Omental fat pad (tissue), 4 donors: ENCODE data around the gene MEGF6. TPM values are rescaled to one million over a fixed set of nuclear protein-coding genes. Genes with fewer than 3 reads are reported as not detected.

Experiments
- ATAC-seq: fragments of 150-250 bp; one replicate; pipeline ENCODE4 v1.9.1; 2016; ENCODE audit warnings: mild to moderate bottlenecking, moderate library complexity; ENCODE audit not compliant: low FRiP score
- DNase-seq: peaks from one replicate; pipeline ENCODE4 v3.0.0-alpha.2; 2019; ENCODE audit warnings: low spot score
- total RNA-seq, 4 donors: library from RNA; depleted of rRNA; stranded (reverse); fragments of >200 nt; gene quantifications; one replicate each; pipeline ENCODE4 v1.1.0, GENCODE V29; 2016
- TF ChIP-seq, protein P1 (sequence below), 3 donors: fragments of 450-650 bp; IDR thresholded peaks; one replicate each; pipeline ENCODE4 v1.5.1; 2016 to 2017; ENCODE audit warnings: antibody characterized with exemption in 3 of 3, mild to moderate bottlenecking in 3 of 3, moderate library complexity in 2 of 3

MEGF6 gene
- total RNA-seq, 4 donors from 2014 or later: 13.2 to 60.1 (median 21.9) TPM

DNA sequence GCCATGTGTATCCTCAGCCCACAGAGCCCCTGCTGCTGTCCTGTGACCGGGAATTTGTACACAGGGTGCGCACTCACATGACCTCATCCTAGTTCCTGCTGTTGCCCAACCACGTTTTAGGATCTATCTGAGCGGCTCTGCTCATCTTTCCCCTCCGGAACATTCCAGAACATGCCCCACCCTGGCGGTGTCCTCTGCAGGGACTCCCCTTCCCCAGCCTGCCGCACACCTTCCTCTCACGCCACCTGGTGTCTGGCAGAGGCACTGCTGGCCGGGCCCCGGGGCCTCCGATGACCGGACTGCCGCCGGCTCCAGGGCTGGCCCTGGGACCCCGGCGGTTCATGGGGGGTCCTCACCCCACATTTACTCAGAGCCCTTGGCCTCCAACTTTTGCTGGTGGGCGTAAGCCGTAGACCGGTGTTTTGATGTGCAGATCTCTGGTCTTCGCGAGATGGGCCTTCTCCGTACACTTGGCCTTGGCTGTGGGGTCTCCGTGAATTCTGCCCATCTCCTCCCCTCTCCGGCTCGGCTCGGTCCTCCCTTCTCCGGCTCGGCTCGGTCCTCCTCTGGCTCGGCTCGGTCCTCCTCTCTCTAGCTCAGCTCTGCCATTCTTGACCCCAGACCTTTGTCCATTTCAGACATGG, 127.4 kb downstream of the MEGF6 start:
- DNase-seq (no peak), ATAC-seq (no peak)
- TF ChIP-seq, protein P1, sequence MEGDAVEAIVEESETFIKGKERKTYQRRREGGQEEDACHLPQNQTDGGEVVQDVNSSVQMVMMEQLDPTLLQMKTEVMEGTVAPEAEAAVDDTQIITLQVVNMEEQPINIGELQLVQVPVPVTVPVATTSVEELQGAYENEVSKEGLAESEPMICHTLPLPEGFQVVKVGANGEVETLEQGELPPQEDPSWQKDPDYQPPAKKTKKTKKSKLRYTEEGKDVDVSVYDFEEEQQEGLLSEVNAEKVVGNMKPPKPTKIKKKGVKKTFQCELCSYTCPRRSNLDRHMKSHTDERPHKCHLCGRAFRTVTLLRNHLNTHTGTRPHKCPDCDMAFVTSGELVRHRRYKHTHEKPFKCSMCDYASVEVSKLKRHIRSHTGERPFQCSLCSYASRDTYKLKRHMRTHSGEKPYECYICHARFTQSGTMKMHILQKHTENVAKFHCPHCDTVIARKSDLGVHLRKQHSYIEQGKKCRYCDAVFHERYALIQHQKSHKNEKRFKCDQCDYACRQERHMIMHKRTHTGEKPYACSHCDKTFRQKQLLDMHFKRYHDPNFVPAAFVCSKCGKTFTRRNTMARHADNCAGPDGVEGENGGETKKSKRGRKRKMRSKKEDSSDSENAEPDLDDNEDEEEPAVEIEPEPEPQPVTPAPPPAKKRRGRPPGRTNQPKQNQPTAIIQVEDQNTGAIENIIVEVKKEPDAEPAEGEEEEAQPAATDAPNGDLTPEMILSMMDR (IDR thresholded peaks at IDR 0.05): no peak

DNA sequence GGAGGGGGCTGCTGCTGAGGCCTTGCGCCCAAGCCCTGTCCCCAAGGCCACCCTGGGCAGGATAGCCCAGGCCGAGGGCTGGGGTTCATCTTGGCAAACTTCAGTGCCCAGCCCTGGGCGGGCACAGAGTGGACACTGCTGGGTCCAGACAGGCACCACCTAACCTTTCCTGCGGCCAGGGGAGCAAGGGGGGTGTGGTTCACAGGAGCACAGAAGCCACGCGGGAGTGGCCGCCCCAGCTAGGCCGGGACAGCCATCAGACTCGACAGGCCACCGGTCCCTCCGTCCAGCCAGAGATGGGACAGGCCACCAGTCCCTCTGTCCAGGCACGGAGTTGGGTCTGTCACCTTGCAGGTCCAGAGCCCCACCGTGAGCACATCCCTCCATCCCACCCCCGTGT, 127.9 kb downstream of the MEGF6 start:
- TF ChIP-seq, protein P1 (IDR thresholded peaks at IDR 0.05): no peak
- DNase-seq (no peak), ATAC-seq (no peak)

DNA sequence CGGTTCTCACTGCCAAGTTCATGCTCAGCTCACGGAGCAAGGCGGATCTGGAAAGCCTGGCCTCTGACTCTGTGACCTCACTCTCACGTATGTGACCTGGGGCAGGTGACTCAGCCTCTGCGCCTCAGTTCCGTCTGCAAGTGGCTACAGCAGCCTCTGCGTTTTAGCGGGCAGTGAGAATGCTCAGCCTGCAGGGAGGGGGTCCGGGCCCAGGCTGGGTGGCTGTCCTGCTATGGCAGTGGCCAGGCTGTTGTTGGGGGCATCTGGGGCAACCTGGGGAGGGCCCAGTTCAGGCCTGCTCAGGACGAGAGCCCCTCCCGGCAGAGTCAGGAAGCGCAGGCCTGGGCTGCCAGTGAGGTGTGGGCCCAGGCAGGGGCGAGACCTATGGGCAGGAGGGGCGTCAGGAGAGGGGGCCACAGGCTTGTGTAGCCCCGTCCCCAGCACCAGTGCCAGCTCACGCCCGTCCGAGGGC, 128.9 kb downstream of the MEGF6 start:
- no peak for DNase-seq
- TF ChIP-seq, protein P1 (IDR thresholded peaks at IDR 0.05): no peak
- no peak for ATAC-seq

DNA sequence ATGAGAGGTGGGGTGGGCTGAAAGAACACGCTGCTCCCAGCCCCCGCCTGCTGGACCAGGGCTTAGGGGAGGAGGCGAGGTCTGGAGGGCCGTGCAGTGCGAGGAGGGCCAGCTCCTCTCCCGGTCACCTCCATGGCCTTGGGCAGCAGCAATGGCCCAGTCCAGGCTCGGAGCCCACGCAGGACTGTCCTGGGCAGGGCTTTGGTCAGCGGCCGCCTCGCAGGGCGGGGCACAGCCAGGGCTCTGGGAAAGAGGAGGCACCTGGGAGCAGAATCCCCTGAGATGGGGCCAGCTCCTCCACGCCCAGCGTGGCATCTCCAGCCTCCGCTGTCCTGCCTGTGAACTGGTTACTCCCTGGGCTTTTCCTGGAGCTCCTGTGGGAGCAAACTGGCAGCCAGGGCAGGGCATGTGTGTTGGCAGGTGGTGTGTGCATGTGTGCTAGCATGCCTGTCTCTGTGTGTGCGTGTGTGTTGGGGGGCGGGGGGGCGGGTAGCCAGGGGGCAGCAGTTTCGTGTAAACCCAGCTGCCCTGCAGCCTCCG, 129.4 kb downstream of the MEGF6 start:
- ATAC-seq: no peak
- TF ChIP-seq, protein P1 (IDR thresholded peaks at IDR 0.05): no peak
- DNase-seq: no peak

DNA sequence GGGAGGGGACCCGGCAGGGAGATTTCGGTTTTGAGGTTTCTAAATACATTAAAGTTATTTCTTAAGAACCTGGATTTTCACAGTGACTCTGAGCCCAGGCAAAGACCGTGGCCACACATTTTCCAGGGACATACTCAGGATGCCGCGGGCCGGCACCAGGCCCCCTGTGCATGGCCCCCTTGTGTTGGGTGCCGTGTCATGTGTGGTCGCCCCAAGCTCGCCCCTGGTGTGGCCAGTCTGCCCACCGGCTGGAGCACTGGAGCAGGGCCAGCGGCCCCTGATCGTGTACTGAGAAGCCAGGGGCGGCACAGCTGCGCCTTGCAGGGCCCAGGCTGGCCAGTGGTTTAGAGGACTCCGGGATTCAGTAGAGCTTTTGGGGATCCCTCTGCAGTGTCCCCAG, 130.3 kb downstream of the MEGF6 start:
- TF ChIP-seq, protein P1 (IDR thresholded peaks at IDR 0.05): no peak
- ATAC-seq (no peak), DNase-seq (no peak)

DNA sequence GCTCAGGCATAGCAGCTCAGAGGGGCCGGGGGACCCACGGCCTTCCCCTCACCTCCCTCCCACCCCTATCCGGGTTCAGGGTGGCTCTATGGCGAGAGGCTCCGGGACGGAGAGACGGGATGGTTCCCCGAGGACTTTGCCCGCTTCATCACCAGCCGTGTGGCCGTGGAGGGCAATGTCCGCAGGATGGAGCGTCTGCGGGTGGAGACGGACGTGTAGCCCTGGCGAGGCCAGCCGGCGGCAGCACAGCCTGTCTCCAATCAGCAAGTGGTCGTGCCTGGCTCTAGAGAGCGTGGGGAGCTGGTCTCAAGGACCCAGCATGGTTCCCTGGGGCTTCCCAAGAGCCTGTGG, 131.0 kb downstream of the MEGF6 start:
- DNase-seq (no peak), ATAC-seq (no peak)
- TF ChIP-seq, protein P1 (IDR thresholded peaks at IDR 0.05): no peak
